ENCODE results near the gene METTL2B.
"Not testable (repeated sequence)": the region's sequence is repeated elsewhere in the genome, so short reads cannot be mapped to it uniquely, and the experiment has no call there.

The METTL2B gene

GRCh38 chr7:128455543-128456254, 20.8 kb upstream of the METTL2B start, which contains the start of gene HILPDA:
Gene HILPDA, plus strand, starts transcription at chr7:128455878. Its CDS starts 1,391 bp downstream, at chr7:128457269.
- peak; percentile 89 for DNase-seq

- no peak for DNase-seq
These were observed 20.3 kb upstream of the METTL2B start for GRCh38 chr7:128456255-128456725.

GRCh38 chr7:128457385-128457784, 19.2 kb upstream of the METTL2B start:
- not testable (repeated sequence) for DNase-seq

- no peak for DNase-seq
These were observed 17.6 kb upstream of the METTL2B start for GRCh38 chr7:128458956-128459355.

GRCh38 chr7:128459394-128459878, 17.1 kb upstream of the METTL2B start:
- DNase-seq: peak; percentile 50

GRCh38 chr7:128462460-128462859, 14.1 kb upstream of the METTL2B start:
- DNase-seq: no peak

GRCh38 chr7:128463345-128463744, 13.2 kb upstream of the METTL2B start:
- not testable (repeated sequence) for DNase-seq

- DNase-seq: not testable (repeated sequence)
These were observed 12.6 kb upstream of the METTL2B start for GRCh38 chr7:128463933-128464332.

- not testable (repeated sequence) for DNase-seq
These were observed 9.7 kb upstream of the METTL2B start for GRCh38 chr7:128466871-128467270.

GRCh38 chr7:128477336-128477690, 765 bp downstream of the METTL2B start:
- not testable (repeated sequence) for DNase-seq

GRCh38 chr7:128479082-128479481, 2.5 kb downstream of the METTL2B start:
- DNase-seq: not testable (repeated sequence)

GRCh38 chr7:128488134-128488533, 11.6 kb downstream of the METTL2B start:
- DNase-seq: not testable (repeated sequence)

GRCh38 chr7:128497405-128497804, 20.9 kb downstream of the METTL2B start:
- DNase-seq: no peak

- DNase-seq: not testable (repeated sequence)
These were observed 28.9 kb downstream of the METTL2B start for GRCh38 chr7:128505416-128505815.

- not testable (repeated sequence) for DNase-seq
These were observed 30.3 kb downstream of the METTL2B start for GRCh38 chr7:128506819-128507218.

GRCh38 chr7:128507321-128507993, 30.9 kb downstream of the METTL2B start:
- not testable (repeated sequence) for DNase-seq

- not testable (repeated sequence) for DNase-seq
These were observed 35.1 kb downstream of the METTL2B start for GRCh38 chr7:128511692-128512091.

GRCh38 chr7:128515232-128515631, 38.7 kb downstream of the METTL2B start:
- not testable (repeated sequence) for DNase-seq

- DNase-seq: not testable (repeated sequence)
These were observed 40.5 kb downstream of the METTL2B start for GRCh38 chr7:128517023-128517422.

GRCh38 chr7:128523226-128523931, 46.8 kb downstream of the METTL2B start:
- DNase-seq: peak; percentile 66

- DNase-seq: not testable (repeated sequence)
These were observed 47.5 kb downstream of the METTL2B start for GRCh38 chr7:128523932-128524524.

- DNase-seq: not testable (repeated sequence)
These were observed 49.0 kb downstream of the METTL2B start for GRCh38 chr7:128525584-128525983.

GRCh38 chr7:128526062-128526466, 49.5 kb downstream of the METTL2B start:
- not testable (repeated sequence) for DNase-seq

Measured in effector CD8-positive, alpha-beta T cell (primary cell).